HG03039 (cell line): Measurements from ENCODE around the gene MEX3B.
A peak's percentile ranks its signal among the peaks of the same experiment; 100 is the strongest.
"Not testable (repeated sequence)": the region's sequence is repeated elsewhere in the genome, so short reads cannot be mapped to it uniquely, and the experiment has no call there.

ENCODE experiments used
- ATAC-seq: cut with Tn5 transposase; IDR thresholded peaks from one replicate; pipeline ENCODE4 v1.9.1; 2021; ENCODE audit warnings: mild to moderate bottlenecking, moderate library complexity; ENCODE audit not compliant: unreplicated experiment

MEX3B gene

DNA sequence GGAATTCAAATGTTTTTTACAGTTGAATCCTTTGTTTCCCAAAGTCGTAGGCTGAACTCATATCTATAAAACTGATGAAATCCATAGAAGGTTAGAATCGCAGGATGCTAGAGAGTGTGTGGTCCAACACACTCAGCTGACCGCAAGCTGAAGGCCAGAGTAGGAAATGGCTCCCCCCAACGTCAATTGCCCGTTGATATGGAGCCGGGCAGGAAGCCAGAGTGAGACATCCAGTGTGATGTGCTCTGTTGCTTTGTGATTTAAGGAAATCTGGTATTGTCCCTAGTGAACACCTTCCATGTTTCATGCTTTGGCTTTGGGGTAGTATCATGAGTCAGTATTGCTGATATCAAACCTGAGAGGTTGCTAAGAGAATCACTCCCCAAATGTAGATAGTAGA is 5.8 kb upstream of the MEX3B start:
- no peak for ATAC-seq

GRCh38 chr15:82048811-82049210 is 3.0 kb upstream of the MEX3B start:
- no peak for ATAC-seq

- ATAC-seq = no peak
Observed at GRCh38 chr15:82047453-82048400, 1.9 kb upstream of the MEX3B start.

GRCh38 chr15:82046666-82047452 is 1.0 kb upstream of the MEX3B start:
- peak; percentile 58 for ATAC-seq

- ATAC-seq = no peak
Observed at GRCh38 chr15:82045179-82045891, 483 bp downstream of the MEX3B start.

- no peak for ATAC-seq
Observed at GRCh38 chr15:82044373-82045178, 1.2 kb downstream of the MEX3B start.

DNA sequence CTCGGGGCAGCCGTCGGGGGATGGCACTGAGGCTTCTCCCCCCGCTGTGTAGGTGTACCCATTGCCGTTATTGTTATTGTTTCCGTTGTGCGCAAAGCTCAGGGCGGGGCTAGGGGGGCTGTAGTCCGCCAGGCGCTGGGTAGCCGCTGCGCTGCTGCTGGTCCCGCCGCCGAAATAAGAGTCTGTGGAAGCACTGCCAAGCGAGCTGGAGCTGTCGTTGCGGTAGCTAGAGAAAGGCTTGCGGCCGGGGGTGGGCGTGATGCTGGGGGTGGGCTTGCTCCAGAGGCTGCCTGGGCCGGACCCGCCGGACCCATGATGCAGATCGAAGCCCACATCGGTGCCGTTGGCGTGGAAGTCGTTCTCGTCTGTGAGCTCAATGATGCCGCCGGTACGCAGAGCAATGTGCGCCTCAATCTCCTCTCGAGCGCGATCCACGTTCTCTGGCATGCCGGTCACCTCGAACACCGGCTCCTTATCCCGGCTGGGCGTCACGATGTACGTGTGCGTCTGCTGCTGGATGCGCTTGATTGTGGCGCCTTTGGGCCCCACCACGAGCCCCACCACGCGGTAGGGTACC is 1.9 kb downstream of the MEX3B start:
- ATAC-seq = no peak

DNA sequence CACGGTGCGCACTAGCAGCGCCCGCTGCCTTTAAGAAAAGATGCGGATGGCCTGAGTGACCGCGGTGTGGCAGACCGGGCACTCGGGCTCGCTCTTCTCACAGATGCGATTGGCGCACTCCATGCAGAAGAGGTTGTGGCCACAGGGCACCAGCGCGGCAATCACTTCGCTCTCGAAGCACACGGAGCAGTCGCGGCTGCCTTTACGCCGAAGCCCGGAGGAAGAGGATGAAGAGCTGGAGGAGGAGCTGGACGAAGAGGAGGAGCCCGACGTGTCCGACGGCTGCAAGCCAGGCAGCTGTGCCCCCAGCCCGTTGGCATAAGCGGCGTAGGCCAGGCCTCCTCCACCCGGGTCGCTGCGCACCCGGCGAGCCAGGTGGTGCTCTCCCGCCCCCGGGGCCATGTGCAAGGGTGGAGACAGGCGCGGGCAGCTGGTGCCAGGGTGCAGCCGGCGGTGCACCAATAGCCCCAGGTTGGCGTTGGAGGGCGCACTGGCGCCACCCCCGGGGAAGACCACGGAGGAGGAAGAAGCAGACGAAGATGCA is 2.6 kb downstream of the MEX3B start:
- ATAC-seq = no peak

GRCh38 chr15:82040862-82041261 is 5.0 kb downstream of the MEX3B start:
- no peak for ATAC-seq

DNA sequence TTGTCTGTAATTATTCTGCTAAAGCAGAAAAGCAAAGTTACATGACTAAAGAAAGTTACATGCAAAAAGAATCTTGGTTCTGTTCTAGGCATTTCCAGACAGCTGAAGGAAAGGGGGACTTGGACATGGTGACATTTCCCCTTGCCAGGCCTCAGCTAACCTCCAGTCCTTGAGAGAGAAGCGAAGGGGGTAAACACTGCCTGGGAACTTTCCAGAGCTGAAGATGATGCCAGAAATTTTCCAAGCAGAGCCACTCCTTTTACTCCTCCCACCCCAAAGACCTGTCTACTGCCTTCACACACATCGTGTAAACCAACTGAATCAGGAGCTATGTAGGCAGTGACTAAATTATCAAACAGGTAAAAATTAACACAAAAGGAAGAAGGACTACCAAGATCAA is 5.4 kb downstream of the MEX3B start:
- ATAC-seq = no peak

DNA sequence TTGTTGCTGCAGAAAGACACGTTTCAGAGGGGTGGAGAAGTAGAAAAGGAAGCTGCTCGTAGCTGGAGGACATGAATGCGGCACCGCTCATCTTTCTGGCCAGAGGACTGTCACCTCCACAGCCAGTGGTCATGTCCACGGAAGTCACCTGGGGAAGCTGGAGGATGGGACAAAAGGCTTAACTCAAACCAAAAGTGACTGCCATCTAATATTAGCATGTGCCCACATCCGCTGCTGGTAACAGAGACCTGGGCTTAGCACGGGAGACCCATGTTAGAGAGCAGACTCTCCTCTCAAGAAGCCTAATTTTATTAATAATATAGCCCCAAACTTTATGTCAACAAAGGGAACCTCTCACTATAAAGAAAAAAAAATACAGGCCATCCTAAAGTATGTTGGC is 5.9 kb downstream of the MEX3B start:
- ATAC-seq = no peak

DNA sequence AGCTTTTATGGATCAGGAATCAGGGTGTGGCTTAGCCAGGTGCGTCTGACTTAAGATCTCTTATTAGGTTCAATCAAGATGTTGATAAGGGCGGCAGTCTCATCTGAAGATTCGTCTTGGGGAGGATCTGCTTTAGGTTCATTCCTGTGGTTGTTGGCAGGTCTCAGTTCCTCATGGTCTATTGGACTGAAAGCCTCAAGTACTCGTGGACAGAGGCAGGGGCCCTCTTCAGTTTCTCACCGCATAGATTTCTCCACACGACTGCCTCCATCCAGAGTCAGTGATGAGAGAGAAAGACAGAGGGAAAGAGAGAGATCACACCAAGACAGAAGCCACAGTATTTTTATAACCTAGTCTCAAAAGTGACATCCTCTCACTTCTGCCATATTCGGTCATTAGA is 9.4 kb downstream of the MEX3B start:
- ATAC-seq = no peak

GRCh38 chr15:82031871-82032270 is 13.9 kb downstream of the MEX3B start:
- no peak for ATAC-seq

DNA sequence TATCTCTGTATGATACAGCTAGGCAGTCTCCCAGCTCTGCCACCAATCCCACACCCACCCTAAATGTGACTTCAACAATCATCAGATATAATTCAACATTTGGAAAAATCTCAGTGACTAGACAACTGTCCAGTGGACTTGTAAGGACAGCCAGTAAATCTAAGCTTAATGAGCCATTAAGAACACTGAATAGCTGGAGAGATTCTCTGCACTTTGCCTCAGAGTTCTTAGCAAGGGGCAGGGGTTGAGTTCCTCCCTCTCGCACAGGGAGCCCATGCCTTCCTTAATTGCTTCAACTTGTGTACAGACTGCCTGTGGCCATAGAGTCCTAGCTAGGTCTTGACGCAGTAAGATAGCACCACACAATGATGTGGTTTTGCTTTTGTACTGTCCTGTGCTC is 15.6 kb downstream of the MEX3B start:
- no peak for ATAC-seq

GRCh38 chr15:82028163-82028562 is 17.7 kb downstream of the MEX3B start:
- not testable (repeated sequence) for ATAC-seq

GRCh38 chr15:82021992-82022391 is 23.8 kb downstream of the MEX3B start:
- no peak for ATAC-seq

- no peak for ATAC-seq
Observed at GRCh38 chr15:82020625-82021394, 25.0 kb downstream of the MEX3B start.

DNA sequence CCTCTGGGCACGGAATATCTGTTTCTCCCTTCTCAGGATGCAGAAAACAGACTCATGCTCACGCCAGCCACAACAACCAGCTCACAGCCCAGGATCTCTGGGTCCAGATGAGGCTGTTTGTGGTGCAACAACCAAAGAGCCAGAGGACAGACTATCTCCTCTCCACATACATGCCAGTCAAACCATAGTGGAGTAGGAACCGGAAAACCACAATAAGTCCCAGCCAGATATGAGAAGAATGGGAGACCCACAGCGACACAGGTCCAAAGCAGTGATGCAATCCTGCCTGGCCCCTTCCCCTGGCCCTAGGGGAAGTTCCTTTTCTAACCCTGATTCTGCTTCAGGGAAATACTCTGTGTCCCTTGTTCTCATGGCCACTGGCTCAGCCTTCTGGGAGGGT is 27.6 kb downstream of the MEX3B start:
- ATAC-seq = no peak

DNA sequence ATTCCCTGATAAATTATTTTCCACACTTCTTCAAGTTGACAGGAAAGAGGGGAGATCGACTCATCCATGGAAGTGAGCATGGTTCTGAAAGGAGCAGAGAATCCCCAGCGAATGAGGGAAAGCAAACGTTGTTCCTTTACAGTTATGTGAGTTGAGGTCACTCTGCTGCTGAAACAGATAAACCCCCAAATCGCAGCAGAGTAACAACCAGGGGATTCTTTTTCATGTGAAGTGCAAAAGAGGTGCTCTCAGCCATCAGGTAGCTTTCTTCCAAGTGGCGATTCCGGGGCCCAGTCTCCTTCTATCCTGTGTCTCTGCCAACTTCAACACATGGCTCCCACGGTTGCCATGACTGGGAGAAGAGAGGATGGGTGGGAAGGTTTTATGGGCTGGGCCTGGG is 28.2 kb downstream of the MEX3B start:
- no peak for ATAC-seq
